WERI-Rb-1 (cell line): ENCODE results near the gene MT1F.

ENCODE experiments used
- DNase-seq: peaks from one replicate; pipeline ENCODE4 v3.0.0-alpha.2; 2020
- H3K27ac ChIP-seq: fragments of 250-450 bp; sonication (Bioruptor Pico); 2 replicates; pipeline ENCODE4 v1.5.1; 2020; ENCODE audit warnings: mild to moderate bottlenecking, moderate library complexity
- H3K27me3 ChIP-seq: fragments of 250-450 bp; sonication (Bioruptor Pico); 2 replicates; pipeline ENCODE4 v1.5.1; 2021; ENCODE audit warnings: mild to moderate bottlenecking, low read depth, moderate library complexity; ENCODE audit not compliant: insufficient read depth, severe bottlenecking
- H3K36me3 ChIP-seq: fragments of 250-450 bp; sonication (Bioruptor Pico); 2 replicates; pipeline ENCODE4 v1.5.1; 2020; ENCODE audit warnings: mild to moderate bottlenecking, moderate library complexity
- H3K4me3 ChIP-seq: 2 replicates; pipeline ENCODE4 v1.5.1; 2011; ENCODE audit warnings: low read depth, mild to moderate bottlenecking, control low read depth, low read length
- H3K9me3 ChIP-seq: fragments of 250-450 bp; sonication (Bioruptor Pico); 2 replicates; pipeline ENCODE4 v1.5.1; 2021; ENCODE audit warnings: mild to moderate bottlenecking, moderate library complexity; ENCODE audit not compliant: severe bottlenecking
- TF ChIP-seq, protein P1 (sequence below): IDR thresholded peaks from 2 replicates; pipeline ENCODE4 v1.5.1; 2011; ENCODE audit warnings: low read depth, mild to moderate bottlenecking, control low read depth, inconsistent platforms, low read length

MT1F gene

DNA sequence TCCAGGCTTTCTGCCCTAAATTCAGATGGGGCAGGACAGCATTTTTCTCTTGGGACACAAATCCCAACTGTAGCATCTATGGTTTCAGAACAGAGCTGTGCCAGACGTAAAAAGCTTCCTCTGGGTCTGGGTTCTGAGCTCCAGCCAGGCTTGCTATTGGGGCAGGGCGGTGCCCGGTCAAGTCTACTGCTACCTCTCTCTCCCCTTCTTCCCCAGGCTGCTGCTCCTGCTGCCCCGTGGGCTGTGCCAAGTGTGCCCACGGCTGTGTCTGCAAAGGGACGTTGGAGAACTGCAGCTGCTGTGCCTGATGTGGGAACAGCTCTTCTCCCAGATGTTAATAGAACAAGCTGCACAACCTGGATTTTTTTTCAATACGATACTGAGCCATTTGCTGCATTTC is 24.2 kb upstream of the MT1F start:
- Histone ChIP-seq H3K27ac (no peak overlapping the region), H3K36me3 (no peaks in the 10 kb centered on the region), H3K27me3 (no peaks in the 10 kb centered on the region), H3K4me3 (no peak overlapping the region), H3K9me3 (no peaks in the 10 kb centered on the region)
- TF ChIP-seq, protein P1, sequence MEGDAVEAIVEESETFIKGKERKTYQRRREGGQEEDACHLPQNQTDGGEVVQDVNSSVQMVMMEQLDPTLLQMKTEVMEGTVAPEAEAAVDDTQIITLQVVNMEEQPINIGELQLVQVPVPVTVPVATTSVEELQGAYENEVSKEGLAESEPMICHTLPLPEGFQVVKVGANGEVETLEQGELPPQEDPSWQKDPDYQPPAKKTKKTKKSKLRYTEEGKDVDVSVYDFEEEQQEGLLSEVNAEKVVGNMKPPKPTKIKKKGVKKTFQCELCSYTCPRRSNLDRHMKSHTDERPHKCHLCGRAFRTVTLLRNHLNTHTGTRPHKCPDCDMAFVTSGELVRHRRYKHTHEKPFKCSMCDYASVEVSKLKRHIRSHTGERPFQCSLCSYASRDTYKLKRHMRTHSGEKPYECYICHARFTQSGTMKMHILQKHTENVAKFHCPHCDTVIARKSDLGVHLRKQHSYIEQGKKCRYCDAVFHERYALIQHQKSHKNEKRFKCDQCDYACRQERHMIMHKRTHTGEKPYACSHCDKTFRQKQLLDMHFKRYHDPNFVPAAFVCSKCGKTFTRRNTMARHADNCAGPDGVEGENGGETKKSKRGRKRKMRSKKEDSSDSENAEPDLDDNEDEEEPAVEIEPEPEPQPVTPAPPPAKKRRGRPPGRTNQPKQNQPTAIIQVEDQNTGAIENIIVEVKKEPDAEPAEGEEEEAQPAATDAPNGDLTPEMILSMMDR, result no peak
- DNase-seq, result no peak

DNA sequence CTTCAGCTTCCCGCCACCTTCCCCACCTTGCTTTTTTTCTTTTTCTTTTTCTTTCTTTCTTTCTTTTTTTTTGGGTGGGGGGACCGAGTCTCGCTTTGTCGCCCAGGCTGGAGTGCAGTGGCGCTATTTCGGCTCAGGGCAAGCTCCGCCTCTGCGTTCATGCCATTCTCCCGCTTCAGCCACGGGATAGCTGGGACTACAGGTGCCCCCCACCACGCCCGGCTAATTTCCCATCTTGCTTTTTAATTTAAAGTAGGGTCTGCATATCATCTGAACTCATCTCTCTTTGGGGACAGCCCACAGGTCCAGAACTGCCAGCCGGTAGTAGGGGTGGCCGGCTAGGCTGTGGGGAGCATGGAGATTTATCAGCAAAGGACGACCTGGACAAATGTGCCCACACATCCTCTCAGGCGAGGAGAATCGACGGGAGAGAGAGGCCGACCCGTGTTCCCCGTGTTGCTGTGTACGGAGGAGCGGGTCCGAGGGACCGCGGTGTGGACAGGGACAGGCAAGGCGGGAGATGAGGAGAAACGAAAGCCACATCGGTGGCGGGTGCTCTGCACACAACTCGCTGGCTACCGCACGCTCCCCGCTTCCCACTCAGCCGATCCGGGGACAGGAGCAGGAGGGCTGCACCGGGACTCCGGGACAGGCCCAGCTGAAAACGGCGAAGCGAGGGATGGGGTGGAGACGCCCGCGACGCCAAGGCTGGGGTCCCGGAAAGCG is 22.9 kb upstream of the MT1F start:
- no peak for DNase-seq
- Histone ChIP-seq H3K27ac (no peak overlapping the region), H3K27me3 (no peaks in the 10 kb centered on the region), H3K36me3 (no peaks in the 10 kb centered on the region), H3K4me3 (no peak overlapping the region), H3K9me3 (no peaks in the 10 kb centered on the region)
- TF ChIP-seq, protein P1, result no peak

DNA sequence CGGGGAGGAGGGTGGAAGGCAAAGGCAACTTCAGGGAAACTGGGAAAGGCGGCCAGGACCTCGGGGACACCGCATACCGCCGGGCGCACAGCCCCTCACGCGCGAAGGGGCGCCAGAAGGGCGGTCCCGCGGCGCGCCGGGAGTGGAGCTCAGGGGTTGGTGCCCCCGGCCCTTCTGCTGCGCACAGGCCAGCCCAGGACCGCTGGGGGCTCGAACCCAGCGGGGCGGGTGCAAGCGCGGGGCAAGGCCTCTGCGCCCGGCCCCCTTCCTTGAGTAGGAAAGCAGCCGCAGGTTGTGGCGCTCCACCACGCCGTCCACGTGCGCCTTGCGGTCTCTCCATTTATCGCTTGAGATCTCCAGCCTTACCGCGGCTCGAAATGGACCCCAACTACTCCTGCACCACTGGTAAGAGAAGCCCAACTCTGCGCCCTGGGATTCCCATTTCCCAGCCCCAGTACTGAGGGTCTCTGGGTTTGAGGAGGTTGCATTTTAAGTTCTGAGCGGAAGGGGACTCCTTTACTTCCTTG is 22.3 kb upstream of the MT1F start:
- TF ChIP-seq, protein P1, result no peak
- H3K4me3 ChIP-seq, result no peak overlapping the region
- no peak for DNase-seq
- H3K9me3 ChIP-seq, result no peaks in the 10 kb centered on the region
- no peaks in the 10 kb centered on the region for H3K36me3 ChIP-seq
- H3K27me3 ChIP-seq, result no peaks in the 10 kb centered on the region
- H3K27ac ChIP-seq, result no peak overlapping the region

DNA sequence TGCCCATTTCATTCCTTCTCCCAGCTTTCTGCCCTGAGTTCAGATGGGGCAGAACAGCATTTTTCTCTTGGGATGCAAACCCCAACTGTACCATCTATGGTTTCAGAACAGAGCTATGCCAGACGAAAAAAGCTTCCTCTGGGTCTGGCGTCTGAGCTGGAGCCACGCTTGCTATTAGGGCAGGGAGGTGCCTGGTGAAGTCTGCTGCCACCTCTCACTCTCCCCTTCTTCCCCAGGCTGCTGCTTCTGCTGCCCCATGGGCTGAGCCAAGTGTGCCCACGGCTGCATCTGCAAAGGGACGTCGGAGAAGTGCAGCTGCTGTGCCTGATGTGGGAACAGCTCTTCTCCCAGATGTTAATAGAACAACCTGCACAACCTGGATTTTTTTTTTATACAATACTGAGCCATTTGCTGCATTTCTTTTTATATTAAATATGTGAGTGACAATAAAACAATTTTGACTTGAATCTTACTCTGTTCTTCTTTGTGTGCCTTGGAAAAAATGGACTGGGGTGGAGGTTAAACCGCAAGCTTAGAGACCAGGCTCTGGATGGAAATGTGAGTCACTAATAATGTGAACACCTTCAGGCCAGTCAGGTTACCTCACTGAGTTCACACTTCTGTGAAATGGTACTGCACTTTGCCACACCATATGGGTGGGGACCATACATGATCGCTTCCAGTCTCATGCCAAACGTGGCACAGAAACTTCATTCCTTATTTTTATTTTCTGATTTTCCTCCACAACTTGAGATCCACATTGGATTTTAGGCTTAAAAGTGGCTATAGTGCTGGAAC is 20.9 kb upstream of the MT1F start:
- H3K36me3 ChIP-seq, result no peaks in the 10 kb centered on the region
- H3K9me3 ChIP-seq, result no peaks in the 10 kb centered on the region
- no peak overlapping the region for H3K4me3 ChIP-seq
- TF ChIP-seq, protein P1, result no peak
- H3K27me3 ChIP-seq, result no peaks in the 10 kb centered on the region
- H3K27ac ChIP-seq, result no peak overlapping the region
- DNase-seq, result no peak

DNA sequence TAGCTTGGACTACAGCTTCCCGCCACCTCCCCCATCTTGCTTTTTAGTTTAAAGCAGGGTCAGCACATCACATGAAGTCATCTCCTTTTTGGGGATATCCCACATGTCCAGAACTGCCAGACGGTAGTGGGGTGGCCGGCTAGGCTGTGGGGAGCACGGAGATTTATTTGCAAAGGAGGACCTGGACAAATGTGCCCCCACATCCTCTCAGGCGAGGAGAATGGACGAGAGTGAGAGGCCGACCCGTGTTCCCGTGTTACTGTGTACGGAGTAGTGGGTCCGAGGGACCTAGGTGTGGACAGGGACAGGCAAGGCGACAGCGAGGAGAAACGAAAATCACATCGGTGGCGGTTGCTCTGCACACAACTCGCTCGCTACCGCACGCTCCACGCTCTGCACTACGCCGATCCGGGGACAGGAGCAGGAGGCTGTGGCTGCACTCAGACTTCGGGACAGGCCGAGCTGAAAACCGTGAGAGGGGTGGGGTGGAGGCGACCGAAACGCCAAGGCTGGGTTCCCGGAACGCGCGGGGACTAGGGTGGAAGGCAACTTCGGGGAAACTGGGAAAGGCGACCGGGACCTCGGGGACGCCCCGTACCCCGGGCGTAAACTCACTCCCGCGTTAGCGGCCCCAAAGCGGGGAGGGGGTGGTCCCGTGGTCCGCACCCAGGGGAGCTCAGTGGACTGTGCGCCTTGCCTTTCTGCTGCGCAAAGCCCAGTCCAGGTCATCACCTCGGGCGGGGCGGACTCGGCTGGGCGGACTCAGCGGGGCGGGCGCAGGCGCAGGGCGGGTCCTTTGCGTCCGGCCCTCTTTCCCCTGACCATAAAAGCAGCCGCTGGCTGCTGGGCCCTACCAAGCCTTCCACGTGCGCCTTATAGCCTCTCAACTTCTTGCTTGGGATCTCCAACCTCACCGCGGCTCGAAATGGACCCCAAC is 19.7 kb upstream of the MT1F start, which contains the start of gene MT1A:
TSS of gene MT1A (plus strand) at position 853 of the 937 bp plus-strand sequence. CDS start at position 926, 73 bp downstream.
- no peaks in the 10 kb centered on the region for H3K27me3 ChIP-seq
- no peak for DNase-seq
- H3K36me3 ChIP-seq, result no peaks in the 10 kb centered on the region
- TF ChIP-seq, protein P1, result no peak
- no peak within 1 kb of the TSS for H3K4me3 ChIP-seq
- no peak within 1 kb of the TSS for H3K27ac ChIP-seq
- no peaks in the 10 kb centered on the region for H3K9me3 ChIP-seq
